K562 (cell line): ENCODE measurements around the gene IFRD1. TPM values are rescaled to one million over a fixed set of nuclear protein-coding genes. Genes with fewer than 3 reads are reported as not detected.
A peak's percentile ranks its signal among the peaks of the same experiment; 100 is the strongest.

Experiments used
- CEBPB ChIP-seq: fragments of 450-650 bp; IDR thresholded peaks from 2 replicates; pipeline ENCODE4 v1.6.1; 2016; ENCODE audit warnings: missing genetic modification characterization, missing compliant biosample characterization
- CEBPG ChIP-seq, 3 experiments: fragments of 200-800 bp in 1 of 3; sonication (Bioruptor generic) in 1 of 3; sonication (generic) in 1 of 3; formaldehyde crosslinking in 1 of 3; IDR thresholded peaks in 2 of 3; conservative IDR thresholded peaks in 1 of 3; 2 replicates each; pipeline versions ENCODE4 v1.6.1 to v1.8.0; 2016 to 2022; ENCODE audit warnings: missing compliant biosample characterization in 2 of 3, missing genetic modification characterization in 2 of 3, mild to moderate bottlenecking in 1 of 3, missing genetic modification reagents in 1 of 3
- KLF1 ChIP-seq: fragments of 450-650 bp; IDR thresholded peaks from 2 replicates; pipeline ENCODE4 v1.6.1; 2016; ENCODE audit warnings: missing genetic modification characterization, missing compliant biosample characterization
- RAD21 ChIP-seq, 2 experiments: fragments of 250-450 bp in 1 of 2; fragments of 450-650 bp in 1 of 2; sonication (Bioruptor Pico) in 1 of 2; formaldehyde crosslinking in 1 of 2; IDR thresholded peaks in 1 of 2; conservative IDR thresholded peaks in 1 of 2; 2 replicates each; pipeline versions ENCODE4 v1.4.0 to v1.8.0; 2020 to 2022; ENCODE audit warnings: mild to moderate bottlenecking in 2 of 2, moderate library complexity in 1 of 2
- TBP ChIP-seq: optimal IDR thresholded peaks from 2 replicates; pipeline ENCODE3; 2011; ENCODE audit warnings: low read depth, low read length, improper control_type of control experiment
- TOE1 ChIP-seq, 2 experiments: fragments of 450-650 bp in 1 of 2; sonication (generic) in 1 of 2; formaldehyde crosslinking in 1 of 2; IDR thresholded peaks; 2 replicates each; pipeline versions ENCODE4 v1.7.1 to v1.8.0; 2016 to 2022; ENCODE audit warnings: borderline replicate concordance in 2 of 2, mild to moderate bottlenecking in 2 of 2, antibody characterized with exemption in 1 of 2, inconsistent platforms in 1 of 2, low read depth in 1 of 2, missing genetic modification reagents in 1 of 2, moderate library complexity in 1 of 2
- XRCC5 ChIP-seq: fragments of 200-400 bp; formaldehyde crosslinking; IDR thresholded peaks from 2 replicates; pipeline ENCODE4 v1.6.1; 2017; ENCODE audit warnings: low read depth, mild to moderate bottlenecking, low read length
- ZNF584 ChIP-seq: fragments of 200-800 bp; sonication (Bioruptor generic); IDR thresholded peaks from 2 replicates; pipeline ENCODE4 v1.6.1; 2016; ENCODE audit warnings: low read depth, mild to moderate bottlenecking, missing genetic modification characterization, missing compliant biosample characterization
- polyA plus RNA-seq, 8 experiments: library from polyadenylated mRNA; depleted of rRNA in 4 of 8; stranded (reverse) in 5 of 8; unstranded in 3 of 8; fragments of >200 nt; fragmentation: Nextera tagmentation in 2 of 8; fragmentation: Illumina TruSeq in 1 of 8; extraction: Ambion mirVana in 2 of 8; extraction: Trizol in 1 of 8; gene quantifications; 2 replicates each; pipeline versions ENCODE4 v1.2.1 to v1.2.3, GENCODE V29; 2011 to 2014; ENCODE audit warnings: inconsistent platforms in 1 of 8, missing spikeins in 1 of 8
- total RNA-seq, 7 experiments: library from RNA; depleted of rRNA in 6 of 7; stranded (reverse); fragments of >200 nt in 6 of 7; fragmentation: Illumina TruSeq in 2 of 7; extraction: Trizol in 2 of 7; gene quantifications; 2 replicates each; pipeline versions ENCODE4 v1.2.1 to v1.2.3, GENCODE V29; 2011 to 2021; ENCODE audit warnings: low replicate concordance in 1 of 7
- TF ChIP-seq, protein P1 (sequence below), 2 experiments: fragments of 450-650 bp; IDR thresholded peaks; 2 replicates each; pipeline ENCODE4 v1.6.1; 2016; ENCODE audit warnings: mild to moderate bottlenecking in 2 of 2, borderline replicate concordance in 1 of 2, low read depth in 1 of 2, moderate library complexity in 1 of 2
- TF ChIP-seq, protein P2 (sequence below): sonication (generic); formaldehyde crosslinking; IDR thresholded peaks from 2 replicates; pipeline ENCODE4 v1.8.0; 2022; ENCODE audit warnings: mild to moderate bottlenecking, missing genetic modification reagents
- TF ChIP-seq, protein P3 (sequence below): fragments of 250-450 bp; sonication (Bioruptor Pico); IDR thresholded peaks from 2 replicates; pipeline ENCODE4 v1.4.0; 2020; ENCODE audit warnings: mild to moderate bottlenecking, moderate library complexity, borderline replicate concordance

The IFRD1 gene
- total and polyA plus RNA-seq, 9 of the 15 experiments (the other 6 are each of a cell fraction or from before 2014, with no cell fraction given), result 27.6 to 81.8 (median 68.1) TPM

DNA sequence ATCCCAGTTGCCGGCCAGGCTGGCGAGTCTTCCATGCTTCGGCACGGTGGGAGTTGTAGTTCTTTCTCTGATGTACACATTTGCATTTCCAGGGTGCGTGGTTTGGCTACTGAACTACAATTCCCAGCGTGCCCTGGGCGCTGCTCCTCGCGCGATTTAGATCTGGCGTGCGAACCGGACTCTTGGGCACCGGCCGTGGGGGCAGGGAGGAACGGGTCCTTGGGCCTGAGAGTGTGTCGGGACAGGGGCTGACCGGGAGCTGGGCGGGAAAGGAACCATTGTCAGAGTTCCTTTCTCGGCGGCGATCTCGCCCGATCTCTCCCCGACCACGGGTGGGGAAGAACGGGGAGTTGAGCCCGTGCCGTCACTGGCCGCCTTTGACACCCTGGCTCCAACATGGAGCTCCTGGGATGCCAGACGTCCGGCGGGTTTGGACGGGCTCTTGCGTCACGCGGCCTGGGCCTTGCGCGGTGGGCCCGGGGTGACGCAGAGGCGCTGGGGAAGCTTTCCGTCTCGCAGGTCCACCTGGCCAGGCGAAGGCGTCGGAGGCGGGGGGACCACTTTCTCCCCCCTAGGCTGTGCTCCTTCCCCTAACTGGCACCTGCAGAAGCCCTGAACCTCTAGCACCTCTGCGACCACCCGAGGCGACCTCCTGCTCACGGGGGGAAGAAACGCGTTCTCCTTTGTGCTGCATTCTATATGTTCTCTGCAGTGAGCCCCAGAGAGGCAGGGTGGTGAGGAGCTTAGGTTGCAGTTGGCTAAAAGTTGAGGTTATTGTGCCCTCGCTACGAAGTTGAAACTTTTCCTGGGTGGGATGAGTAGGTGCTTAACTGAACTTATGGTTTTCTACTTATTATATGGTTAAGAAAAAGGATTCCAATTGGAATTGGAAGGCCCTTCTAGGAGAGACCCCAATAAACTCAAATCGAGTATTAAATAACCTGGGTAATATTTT, 824 bp downstream of the IFRD1 start (continued):
- TF ChIP-seq, protein P1, sequence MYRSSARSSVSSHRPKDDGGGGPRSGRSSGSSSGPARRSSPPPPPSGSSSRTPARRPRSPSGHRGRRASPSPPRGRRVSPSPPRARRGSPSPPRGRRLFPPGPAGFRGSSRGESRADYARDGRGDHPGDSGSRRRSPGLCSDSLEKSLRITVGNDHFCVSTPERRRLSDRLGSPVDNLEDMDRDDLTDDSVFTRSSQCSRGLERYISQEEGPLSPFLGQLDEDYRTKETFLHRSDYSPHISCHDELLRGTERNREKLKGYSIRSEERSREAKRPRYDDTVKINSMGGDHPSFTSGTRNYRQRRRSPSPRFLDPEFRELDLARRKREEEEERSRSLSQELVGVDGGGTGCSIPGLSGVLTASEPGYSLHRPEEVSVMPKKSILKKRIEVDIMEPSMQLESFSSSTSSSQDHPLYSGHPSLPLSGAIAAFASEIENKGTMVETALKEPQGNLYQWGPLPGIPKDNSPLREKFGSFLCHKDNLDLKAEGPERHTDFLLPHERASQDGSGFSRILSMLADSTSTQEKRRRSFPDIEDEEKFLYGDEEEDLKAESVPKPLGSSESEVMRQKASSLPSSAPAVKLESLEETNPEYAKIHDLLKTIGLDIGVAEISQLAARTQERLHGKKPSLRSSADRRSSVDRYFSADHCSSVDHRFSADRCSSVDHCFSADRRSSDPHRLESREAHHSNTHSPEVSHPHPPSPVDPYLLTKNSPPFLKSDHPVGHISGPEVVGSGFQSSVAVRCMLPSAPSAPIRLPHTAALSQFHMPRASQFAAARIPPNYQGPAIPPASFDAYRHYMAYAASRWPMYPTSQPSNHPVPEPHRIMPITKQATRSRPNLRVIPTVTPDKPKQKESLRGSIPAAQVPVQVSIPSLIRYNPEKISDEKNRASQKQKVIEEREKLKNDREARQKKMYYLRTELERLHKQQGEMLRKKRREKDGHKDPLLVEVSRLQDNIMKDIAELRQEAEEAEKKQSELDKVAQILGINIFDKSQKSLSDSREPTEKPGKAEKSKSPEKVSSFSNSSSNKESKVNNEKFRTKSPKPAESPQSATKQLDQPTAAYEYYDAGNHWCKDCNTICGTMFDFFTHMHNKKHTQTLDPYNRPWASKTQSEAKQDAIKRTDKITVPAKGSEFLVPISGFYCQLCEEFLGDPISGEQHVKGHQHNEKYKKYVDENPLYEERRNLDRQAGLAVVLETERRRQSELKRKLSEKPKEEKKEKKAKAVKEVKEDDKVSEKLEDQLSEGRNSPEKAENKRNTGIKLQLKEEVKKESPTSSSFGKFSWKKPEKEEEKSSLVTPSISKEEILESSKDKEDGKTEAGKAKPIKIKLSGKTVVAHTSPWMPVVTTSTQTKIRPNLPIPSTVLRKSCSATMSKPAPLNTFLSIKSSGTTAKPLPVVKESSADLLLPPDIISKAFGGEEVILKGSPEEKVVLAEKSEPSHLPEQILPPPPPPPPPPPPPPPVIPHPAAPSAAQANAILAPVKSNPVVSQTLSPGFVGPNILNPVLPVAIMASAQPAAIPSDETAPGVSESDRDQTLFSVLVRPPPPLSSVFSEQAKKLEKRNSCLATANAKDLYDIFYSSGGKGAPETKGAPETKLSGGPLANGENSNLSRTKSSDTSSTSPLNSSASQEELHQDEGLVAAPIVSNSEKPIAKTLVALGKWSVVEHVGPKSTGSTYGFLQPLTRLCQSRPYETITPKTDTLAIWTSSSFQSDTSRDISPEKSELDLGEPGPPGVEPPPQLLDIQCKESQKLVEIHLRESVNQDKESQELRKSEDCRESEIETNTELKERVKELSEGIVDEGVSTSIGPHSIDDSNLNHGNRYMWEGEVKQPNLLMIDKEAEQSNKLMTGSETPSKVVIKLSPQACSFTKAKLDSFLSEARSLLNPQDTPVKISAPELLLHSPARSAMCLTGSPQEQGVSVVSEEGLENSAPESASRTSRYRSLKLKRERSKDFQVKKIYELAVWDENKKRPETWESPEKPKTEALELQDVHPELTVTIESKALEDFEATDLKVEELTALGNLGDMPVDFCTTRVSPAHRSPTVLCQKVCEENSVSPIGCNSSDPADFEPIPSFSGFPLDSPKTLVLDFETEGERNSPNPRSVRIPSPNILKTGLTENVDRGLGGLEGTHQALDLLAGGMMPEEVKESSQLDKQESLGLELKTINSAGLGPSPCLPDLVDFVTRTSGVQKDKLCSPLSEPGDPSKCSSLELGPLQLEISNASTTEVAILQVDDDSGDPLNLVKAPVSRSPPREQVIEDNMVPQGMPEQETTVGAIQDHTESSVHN (IDR thresholded peaks at IDR 0.05; ENCODE audit: borderline replicate concordance in 1 of 2, low read depth in 1 of 2), result no peak
- TF ChIP-seq TOE1 (IDR thresholded peaks at IDR 0.05; ENCODE audit: borderline replicate concordance) (peak; percentile 64), TOE1 (CRISPR knock-in tag; IDR thresholded peaks at IDR 0.05; ENCODE audit: borderline replicate concordance, low read depth) (no peak), CEBPB (tag) (peak; percentile 94), ZNF584 (CRISPR knock-in tag) (no peak), TBP (no peak), CEBPG (CRISPR knock-in tag; IDR thresholded peaks at IDR 0.05) (peak; percentile 95), CEBPG (tag; conservative IDR thresholded peaks at IDR 0.05 in 1 of 2, IDR thresholded peaks at IDR 0.05 in 1 of 2) (peak; percentile 86 to 91), XRCC5 (peak; percentile 86), RAD21 (CRISPR knock-in tag; conservative IDR thresholded peaks at IDR 0.05 in 1 of 2, IDR thresholded peaks at IDR 0.05 in 1 of 2) (no peak), KLF1 (no peak; the same call in 1 of the 2 replicates)
- TF ChIP-seq, protein P2, sequence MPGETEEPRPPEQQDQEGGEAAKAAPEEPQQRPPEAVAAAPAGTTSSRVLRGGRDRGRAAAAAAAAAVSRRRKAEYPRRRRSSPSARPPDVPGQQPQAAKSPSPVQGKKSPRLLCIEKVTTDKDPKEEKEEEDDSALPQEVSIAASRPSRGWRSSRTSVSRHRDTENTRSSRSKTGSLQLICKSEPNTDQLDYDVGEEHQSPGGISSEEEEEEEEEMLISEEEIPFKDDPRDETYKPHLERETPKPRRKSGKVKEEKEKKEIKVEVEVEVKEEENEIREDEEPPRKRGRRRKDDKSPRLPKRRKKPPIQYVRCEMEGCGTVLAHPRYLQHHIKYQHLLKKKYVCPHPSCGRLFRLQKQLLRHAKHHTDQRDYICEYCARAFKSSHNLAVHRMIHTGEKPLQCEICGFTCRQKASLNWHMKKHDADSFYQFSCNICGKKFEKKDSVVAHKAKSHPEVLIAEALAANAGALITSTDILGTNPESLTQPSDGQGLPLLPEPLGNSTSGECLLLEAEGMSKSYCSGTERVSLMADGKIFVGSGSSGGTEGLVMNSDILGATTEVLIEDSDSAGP (CRISPR knock-in tag), result no peak
- TF ChIP-seq, protein P3, sequence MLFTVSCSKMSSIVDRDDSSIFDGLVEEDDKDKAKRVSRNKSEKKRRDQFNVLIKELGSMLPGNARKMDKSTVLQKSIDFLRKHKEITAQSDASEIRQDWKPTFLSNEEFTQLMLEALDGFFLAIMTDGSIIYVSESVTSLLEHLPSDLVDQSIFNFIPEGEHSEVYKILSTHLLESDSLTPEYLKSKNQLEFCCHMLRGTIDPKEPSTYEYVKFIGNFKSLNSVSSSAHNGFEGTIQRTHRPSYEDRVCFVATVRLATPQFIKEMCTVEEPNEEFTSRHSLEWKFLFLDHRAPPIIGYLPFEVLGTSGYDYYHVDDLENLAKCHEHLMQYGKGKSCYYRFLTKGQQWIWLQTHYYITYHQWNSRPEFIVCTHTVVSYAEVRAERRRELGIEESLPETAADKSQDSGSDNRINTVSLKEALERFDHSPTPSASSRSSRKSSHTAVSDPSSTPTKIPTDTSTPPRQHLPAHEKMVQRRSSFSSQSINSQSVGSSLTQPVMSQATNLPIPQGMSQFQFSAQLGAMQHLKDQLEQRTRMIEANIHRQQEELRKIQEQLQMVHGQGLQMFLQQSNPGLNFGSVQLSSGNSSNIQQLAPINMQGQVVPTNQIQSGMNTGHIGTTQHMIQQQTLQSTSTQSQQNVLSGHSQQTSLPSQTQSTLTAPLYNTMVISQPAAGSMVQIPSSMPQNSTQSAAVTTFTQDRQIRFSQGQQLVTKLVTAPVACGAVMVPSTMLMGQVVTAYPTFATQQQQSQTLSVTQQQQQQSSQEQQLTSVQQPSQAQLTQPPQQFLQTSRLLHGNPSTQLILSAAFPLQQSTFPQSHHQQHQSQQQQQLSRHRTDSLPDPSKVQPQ (CRISPR knock-in tag), result no peak
